TTC549 (cell line): ENCODE measurements around the gene ALG12.

Experiments used
- FAIRE-seq: peaks from 2 replicates; lab custom pipeline; 2012; peaks lifted over from hg19 to GRCh38; lab: Jason Lieb, UNC

The ALG12 gene

DNA sequence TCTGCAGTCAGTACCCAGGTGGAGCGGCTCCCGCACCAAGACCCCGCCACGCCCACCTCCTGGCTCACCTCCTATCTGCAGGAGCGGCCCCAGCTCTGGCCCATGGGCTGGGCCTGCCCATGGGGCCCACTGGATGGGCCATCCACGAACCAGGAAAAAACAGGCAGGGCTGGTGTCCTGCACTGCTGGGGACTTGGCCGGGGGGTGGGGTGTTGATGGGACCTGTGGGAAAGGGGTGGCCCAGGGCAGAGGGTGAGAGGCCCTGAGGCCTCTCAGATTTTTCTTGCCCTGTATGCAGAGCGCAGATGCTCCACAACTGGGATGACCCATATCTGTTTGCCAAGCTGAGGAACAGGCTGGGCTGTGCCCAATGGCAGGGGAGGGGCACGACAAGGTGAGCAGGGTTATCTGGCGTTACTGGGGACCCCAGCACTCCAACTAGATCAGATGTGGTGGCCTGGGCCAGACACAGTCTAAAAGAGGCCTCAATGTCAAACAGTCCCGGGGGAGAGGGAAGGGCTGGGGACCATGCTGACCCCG, 39.7 kb upstream of the ALG12 start:
- no peak for FAIRE-seq

DNA sequence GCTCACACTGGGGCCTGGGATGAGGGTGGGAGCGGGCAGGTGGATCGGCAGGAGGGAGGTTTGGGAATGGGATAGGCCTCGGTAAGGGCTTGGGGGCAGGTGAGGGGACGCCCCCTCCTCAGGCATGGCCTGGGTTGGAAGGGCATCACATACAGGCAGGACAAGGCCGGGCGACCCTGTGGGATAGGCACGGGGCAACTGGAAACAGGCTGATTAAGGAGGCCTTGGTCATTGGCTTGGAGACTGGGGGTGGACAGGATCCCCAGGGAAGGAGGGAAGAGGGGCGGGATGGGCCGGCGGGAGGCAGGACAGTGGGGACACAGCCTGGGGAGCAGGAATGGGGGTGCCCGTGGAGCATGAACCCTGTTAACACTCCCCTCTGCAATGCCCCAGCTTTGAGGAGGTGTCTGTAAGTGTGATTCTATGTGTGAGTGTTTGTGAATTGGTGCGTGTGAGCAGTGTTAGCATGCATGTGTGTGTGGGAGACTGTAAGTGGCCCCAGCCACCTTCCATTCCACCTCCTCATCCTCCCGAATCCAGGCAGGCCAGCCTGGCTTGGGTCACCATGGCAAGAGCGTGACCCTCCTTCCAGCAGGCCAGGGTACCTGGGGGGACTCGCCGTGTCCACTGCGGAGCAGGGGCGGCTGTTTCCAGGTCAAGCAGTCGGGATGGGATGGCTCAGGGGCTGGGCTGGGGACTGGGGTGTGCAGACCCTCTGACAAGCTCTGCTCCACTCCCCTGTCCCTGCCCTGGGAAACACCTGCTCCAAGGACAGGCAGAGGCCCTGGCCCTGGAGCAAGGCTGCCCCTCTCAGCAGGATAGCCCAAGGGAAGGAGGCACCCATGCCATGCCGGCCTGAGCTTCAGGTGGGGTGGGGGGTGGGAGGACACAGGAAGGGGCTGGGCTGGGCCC, 38.9 kb upstream of the ALG12 start:
- no peak for FAIRE-seq

DNA sequence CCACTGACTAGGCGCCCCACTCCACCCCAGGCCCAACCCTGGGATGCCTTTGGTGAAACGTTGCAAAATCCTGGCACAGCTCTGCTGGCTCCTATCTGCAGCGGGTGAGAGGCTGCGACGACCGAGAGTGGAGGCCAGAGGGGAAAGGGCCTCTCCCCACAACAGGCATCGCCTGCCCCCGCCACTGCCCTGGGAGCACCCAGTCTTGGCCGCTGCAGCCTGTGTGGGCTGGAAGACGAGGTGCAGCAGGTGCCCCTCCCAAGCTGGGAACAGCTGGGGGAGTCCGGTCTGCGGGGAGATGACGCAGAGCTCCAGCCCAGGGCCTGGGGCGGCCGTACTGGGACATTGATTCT, 38.2 kb upstream of the ALG12 start:
- no peak for FAIRE-seq

DNA sequence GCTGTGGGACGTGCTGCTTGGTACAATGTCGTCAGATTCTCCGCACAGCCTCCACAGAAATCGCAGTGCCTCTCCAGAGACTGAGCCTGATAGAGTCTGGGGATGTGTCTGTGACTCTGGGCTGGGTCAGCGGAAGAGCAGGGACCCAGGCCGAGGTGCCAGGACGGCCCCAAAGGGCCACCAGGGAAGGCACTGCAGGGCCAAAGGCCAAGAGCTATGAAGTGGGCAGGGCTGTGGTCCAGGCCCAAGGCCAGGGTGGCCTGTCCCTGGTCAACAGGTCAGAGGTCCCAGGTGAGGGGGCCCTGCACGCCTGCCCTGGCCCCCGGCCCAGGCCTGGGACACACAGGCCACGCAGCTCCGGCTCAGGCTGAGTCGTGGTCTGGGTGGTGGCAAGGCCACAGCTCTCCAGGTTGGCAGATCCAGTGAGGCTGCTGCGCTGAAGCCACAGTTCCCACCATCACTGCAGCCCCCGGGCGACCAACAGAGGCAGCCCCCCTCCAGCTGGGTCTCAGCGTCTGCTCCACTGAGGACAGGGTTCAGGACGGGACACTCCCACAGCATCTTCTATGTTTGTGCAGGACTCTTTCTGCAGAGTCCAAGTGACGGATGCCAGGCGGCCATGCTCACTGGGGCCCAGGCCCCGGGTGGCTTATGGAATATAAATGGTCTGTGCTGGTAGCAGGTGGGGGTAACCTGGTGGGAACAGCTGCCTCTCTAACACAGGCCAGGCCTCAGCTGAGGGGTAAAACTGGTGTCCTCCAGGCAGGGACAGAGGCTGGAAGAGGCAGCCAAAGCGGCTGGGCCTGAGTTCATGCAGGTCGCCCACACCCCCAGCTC, 37.6 kb upstream of the ALG12 start:
- no peak for FAIRE-seq

DNA sequence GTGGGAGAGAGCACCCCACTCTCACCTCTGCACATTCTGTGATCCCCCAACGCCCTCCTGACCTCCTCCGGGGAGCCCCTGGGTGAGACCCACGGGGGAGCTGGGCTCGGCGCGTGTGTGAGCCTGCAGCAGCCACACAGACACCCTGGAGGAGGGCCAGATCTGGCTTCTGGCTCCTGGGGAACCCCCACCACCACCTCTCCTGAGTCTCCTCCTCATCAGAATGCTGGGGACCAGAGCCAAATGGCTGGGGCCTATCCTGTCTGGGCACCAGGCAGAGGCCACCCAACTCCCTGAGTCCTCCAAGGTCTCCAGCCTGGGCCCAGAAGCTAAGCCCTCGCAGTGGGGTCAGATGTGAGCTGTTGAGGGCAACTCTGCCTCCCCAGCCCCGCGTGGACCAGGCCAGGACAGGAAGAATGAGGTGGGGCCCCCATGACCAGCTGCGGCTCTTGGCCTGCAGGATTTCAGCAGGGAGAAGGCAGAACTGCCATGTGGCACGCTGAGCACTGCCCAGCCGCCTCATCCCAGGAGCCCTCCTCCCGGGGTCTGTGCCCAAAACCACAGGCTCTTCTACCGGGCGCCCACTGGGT, 36.8 kb upstream of the ALG12 start:
- FAIRE-seq, result no peak

DNA sequence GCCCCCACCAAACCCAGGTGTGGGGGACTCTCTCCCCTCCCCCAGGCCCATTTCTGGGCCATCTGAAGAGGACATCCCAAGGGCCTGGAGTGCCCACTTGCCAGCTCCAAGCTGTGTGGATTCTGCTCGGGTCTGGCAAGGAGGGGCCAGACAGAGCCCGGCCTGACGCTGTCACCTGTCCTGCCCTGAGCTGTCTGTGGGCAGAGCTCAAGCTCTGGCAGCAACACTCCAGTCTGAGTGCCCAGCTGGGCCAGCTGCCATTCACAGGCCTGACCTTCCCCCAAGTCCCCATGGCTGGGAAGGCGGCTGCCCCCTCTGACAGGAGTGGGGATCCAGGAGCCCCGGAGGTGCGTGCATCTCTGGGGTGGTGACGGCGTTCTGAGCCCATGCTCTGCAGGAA, 36.1 kb upstream of the ALG12 start:
- no peak for FAIRE-seq

DNA sequence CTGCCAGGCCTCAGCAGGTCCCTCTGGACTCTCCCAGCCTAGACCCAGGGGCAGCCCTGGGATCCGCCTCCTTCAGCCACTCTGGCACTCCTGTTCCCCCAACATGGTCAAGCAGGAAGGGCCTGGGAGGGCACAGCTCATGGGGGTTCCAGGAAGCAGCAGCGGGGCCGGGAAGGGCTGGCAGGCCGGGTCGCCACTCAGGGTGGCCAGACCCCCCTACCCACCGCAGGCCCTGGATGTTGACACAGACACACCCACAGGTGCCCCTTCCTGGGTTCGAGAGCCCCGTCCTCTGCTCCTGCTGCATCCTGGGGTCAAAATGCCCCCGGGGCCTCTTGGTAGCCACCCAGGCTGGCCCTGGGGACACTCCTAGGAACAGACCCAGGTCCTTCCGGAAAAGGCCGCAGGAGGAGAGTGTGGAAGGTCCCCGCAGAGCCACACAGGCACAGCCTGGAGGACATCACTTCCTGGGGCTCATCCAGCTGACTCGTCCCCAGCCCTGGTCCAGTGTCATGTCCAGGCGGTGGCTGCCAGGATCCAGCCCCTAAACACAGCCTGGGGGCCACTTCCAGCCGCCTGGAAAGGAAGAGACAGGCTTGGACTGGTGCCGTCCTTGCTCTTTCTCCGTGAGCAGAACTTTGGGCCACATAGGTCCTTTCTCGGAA, 35.6 kb upstream of the ALG12 start:
- no peak for FAIRE-seq

DNA sequence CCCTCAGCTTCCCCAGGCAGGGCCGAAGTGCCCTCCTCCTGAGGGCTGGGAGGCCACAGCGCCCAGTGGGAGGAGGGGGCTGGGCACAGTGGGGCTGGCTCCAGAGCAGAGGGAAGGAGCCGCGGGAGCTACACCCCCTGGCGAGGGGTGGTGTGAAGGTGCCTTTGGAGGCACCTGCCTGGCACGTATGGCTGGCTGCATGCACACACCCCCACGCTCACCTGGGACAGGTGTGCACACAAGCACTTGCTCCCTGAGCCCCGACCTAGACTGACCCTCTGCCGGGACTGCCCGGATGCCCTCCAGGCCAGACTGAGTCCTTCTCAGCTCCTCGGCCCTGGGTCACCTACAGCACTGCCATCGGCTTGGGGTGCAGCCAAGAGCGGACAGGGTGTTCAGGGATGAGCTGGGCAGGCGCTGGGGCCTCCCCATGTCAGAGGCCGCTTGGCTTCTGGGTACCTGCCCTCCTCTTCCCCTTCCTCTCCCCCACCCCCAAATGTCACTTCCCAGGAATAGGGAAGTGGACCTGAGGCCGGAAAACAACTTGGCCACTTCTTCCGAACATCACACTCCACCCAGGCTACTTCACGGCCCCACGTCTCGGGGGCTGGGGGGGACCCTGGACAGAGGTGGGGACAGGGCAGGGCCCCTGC, 34.9 kb upstream of the ALG12 start:
- no peak for FAIRE-seq

DNA sequence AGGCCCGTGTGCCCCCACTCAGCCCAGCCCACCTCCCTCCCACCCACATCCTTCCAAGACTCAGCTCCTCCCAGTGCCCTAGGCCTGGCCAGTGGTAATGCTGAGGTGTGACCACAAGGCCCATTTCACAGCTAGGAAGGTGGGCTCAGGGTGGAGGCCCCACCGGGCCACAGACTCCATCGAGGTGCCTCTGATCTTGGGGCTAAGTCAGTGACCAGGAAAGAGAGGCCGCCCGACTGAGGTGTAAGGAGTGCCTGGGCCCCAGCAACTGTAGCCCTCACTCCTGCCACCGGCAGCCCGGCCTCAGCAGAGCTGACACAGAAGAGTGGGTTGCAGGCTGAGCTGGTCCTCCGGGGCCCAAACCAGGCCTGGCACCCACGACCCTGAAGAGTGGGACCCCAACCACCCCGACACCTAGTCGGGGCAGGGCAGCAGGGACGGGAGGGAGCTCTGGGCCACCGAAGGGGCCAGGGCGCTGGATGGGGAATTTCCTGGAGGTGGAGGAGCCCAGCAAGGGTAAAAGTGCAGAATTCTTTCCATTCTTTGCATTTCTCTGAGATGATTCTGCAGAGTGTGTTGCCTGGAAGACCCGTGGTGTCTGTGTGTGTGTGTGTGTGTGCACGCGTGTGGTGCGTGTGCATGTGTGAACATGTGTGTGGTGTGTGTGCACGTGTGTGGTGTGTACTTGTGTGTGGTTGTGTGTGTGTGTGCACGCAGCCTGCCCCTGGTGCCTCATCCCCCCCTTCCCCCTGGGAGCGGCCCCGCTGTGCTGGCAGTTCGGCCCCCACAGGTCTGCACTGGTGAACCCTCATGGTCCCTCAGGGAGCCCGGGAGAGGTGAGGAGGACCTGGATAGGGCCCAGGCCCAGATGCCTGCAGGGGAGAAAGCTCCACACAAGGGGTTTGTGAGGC, 34.0 kb upstream of the ALG12 start:
- no peak for FAIRE-seq

DNA sequence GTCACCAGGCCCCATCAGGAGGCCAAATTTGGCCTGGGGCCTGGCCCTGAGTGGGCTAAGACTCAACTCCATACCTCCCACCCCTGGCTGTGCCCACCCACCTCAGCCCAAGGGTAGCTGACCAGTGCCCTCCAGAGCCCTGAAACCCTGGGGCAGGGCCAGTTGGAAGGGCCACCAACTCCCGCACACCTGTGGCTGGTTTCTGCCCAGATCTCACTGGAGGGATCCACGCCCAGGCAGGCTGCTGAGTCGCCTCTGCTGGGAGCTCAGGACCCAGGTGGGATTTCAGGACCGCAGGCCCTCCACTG, 33.4 kb upstream of the ALG12 start:
- no peak for FAIRE-seq

DNA sequence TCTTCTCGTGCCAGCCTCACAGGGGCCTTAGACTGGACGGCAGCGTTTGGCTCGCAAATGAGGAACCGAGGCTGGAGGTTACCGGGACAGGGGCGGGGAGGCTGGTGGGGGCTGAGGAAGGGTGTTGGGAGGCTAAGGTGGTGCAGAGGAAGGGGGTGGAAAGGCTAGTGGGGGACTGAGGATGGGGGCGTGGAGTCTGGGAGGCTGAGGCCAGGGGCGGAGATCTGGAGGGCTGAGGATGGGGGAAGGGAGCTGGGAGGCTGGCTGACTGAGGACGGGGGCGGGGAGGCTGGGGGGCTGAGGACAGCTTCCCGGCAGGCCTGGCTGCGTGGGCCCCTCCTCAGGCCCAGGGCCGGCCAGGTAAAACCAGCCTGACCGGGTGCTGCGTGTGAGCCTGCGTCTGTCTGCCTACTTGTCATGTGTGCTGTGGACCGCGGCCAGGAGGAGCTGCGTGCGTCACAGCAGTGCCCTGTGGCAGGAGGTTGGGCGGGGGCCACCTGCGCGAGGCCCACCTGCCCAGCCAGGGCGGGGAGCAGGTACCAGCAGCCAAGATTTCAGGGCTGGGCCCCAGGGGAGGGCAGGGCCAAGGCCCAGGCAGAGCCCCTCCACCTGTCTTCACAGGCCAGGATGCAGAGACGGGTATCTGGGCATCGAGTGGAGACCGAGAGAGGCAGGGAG, 32.9 kb upstream of the ALG12 start:
- FAIRE-seq, result no peak

DNA sequence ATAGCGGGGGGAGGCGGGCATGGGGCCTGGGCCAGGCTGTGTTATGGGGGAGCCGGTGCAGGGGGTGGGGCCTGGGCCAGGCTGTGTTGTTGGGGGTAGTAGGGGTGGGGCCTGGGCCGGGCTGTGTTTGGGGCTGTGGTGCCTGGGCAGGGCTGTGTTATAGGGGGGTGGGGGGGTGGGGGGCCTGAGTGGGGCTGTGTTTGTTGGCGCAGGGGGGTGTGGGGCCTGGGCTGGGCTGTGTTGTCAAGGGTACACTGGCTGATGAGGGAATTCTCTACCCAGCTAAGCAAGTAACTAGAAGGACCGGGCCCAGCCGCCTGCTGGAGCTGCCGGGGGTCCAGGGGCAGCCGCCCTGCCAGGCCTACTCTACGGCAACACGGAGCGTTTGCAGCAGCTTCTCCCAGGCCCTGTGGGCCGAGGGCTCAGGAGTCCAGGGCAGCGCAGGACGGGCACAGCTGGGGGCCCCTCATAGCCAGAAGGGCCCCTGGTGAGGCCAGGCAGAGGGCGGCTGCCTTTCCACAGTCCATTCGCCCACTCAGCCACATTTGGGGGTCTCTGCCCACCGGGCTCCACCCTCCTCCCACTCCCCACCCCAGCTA, 32.3 kb upstream of the ALG12 start:
- no peak for FAIRE-seq

DNA sequence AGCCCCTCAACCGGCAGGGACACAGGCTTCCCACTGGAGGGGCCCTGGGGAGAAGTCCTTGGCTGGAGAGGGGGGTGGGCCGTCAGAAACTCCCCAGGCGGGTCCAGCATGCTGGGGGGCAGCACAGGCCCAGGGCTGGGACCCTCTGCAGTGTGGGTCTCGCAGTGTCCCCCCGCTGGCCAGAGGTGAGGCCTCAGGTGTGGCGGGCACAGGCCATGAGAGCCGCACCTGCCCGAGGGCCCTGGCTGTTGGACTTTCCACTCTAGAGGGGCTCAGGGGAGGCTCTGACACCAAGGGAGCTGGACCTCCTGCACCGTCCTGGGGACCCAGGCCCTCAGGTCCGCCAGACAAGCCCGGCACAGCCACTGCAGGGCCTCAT, 31.7 kb upstream of the ALG12 start:
- no peak for FAIRE-seq

DNA sequence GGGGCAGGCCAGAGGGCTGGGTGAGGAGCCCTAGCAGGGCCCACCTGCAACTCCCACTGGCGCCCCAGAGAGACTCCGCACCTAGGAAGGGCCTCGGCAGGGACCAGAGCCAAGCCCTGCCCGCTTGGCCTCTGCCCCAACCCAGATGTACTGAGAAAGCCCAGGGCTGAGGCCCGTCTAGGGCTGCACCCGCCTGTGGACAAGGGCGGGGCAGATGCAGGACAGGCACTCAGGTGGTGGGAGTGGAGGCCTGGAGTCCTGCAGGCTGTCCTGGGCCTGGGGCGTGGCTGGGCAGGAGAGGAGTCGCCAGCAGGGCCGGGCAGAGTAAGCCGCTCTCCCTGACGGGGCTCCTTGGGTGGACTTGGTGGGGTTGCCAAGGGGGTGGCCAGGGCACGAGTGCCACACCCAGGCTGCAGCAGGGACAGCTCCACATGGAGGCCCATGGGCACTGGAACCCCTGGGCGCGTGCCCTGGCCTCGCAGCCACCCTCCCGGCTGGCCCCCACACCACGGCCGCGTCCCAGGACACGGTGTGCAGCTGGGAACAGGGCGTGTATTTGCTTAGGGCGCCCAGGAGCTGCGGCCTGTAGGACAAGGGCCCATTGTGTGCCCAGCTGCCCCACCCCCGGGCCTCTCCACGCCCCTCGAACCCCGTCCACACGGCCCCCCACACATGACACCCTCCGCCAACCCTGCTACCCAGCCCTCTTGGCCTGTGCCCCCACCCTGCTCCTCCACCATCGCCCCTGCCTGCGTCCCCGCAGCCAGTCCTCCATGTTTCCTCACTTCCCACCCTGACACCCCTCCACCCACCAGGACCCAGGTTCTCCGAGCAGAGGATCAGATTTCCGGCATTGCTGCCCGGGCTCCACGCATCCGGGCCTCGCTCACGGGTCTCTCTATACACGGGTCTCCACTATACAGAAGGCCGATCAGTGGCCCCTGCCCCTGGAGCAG, 31.0 kb upstream of the ALG12 start:
- FAIRE-seq, result no peak

DNA sequence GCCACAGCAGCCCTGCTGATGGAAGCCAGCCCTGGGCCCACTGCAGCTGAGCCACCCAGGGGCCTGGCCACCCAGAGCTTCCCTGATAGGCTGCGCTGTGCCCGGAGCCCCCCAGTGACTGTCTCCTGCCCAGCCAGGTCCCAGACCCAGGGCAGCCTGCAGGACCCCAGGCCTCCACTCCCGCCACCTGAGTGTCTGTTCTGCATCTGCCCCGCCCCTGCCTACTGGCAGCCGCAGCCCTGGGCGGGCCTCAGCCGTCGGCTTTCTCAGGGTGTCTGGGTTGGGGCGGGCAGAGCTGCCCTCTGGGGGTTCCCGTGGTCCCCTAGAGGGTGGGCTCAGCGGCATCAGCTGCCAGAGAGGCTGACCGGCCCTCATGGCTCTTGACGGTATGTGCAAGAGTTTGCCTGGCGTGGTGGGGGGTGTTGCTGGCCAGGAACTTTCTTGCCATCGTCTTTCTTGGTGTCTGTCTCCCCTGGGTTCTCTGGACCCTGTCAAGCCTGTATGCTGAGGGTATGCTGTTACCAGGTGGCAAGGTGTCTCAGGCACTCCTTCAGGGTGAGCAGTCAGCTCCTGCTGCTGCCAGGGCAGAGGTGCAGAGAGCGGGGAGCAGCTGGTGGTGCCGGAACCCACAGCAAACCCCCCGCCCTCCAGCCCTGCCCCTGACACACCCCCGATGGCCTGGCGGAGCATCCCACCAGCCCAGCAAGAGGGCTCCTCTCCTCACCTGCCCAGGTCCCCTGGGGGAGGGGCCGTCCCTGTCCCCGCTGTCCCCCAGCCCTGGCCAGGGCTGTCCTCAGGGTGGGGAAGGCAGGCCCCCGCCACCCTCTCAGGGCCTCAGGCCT, 30.1 kb upstream of the ALG12 start:
- no peak for FAIRE-seq

DNA sequence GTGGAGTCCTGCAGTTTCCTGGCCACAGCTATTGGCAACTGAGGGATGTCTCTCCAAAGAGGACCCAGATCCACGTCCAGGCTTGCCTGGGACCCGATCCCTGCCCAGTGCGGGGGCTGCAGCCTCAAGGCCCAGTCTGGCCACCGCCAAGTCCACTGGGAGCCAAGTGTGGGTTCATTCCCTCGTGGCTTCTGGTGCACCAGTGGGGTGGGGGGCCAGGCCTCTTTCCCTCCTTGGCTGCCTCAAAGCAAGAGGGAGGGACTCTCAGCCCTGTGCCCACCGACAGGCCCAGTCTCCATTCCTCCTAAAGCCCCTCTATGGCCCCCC, 29.0 kb upstream of the ALG12 start:
- no peak for FAIRE-seq

DNA sequence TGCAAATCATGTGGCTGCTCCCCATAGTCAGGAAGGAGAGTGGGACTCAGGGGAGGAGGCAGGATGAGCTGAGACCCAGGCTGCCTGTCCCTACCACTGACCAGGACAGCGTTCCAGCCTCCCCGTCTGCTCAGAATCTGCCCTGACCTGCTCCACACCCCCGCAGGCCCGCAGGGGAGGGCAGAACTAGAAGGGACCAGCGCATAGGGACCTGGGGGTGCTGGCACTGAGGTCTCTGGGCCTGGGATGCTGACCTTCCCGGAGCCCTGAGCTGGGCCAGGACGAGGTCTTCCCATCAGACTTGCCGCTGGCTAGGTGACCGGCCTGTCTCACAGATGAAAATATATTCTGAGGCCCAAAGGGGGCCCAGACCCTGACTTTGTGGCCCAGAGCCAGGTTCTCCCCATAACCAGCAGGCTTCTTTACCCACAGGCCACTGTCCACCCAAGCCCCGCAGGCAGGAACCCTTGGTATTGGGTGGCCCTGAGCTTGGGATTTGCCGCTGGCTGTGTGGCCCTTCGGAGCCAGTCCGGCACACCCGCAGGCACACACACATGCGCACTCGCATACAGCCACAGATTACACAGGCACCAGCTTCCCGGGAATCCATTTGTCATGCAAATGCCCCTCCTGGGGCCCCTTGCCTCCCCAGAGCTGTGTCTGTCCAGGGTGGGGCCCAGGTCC, 28.5 kb upstream of the ALG12 start:
- no peak for FAIRE-seq
